ENCODE data around the gene MAP2K3. TPM values are rescaled to one million over a fixed set of nuclear protein-coding genes. Genes with fewer than 3 reads are reported as not detected.
A peak's percentile ranks its signal among the peaks of the same experiment; 100 is the strongest.

The MAP2K3 gene
- total and polyA plus RNA-seq, 2 of the 4 experiments (the other 2 are of a cell fraction) = 23.5 to 82.2 TPM

DNA sequence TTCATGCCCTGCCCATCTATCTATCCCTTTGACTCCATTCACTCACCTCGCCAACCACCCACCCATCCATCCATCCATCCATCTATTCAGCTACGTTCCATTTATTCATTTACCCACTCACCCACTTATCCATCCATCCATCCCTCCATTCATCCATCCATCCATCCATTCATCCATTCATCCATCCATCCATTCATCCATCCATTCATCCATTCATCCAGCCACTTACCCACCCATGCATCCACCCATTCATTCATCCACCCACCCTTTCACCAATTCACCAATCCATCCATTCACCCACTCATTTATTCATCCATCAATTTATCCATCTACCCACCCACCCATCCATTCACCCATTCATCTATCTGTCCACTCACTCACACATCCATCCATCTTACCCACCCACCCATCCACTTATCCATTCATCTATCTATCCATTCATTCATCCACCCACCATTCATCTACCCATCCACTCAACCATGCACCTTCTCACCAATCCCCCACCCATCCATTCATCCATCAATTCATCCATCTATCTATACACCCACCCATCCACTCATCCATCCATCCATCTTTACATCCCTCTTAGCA is 72.1 kb downstream of the MAP2K3 start:
- peaks cover 37% of the 10 kb centered on the region for H3K27me3 ChIP-seq (ENCODE audit: control insufficient read depth, insufficient read depth, low read length)
- no peak overlapping the region for H2BK120ac ChIP-seq (ENCODE audit: low read depth, low read length)
- no peak overlapping the region for H3K56ac ChIP-seq (ENCODE audit: extremely low read depth, insufficient read depth, low read length)
- no peak overlapping the region for H3K9ac ChIP-seq (ENCODE audit: low read depth, low read length)
- dilution Hi-C loops (cut with HindIII; ENCODE audit: low sequenced_read_pairs, unreplicated experiment) (no loop called here), intact Hi-C loops (cut with micrococcal nuclease) (no loop called here), in situ Hi-C loops (cut with MboI; ENCODE audit: low sequenced_read_pairs) (no loop called here)
- H3K4me3 ChIP-seq (ENCODE audit: insufficient read depth, low read depth, low read length) = no peak overlapping the region
- H4K20me1 ChIP-seq (ENCODE audit: insufficient read depth, low read length) = no peaks in the 10 kb centered on the region
- no peak overlapping the region for H3K4ac ChIP-seq (ENCODE audit: low read depth, low read length)
- no peak overlapping the region for H4K8ac ChIP-seq (ENCODE audit: low read depth in 2 of 2, low read length in 2 of 2)
- CTCF ChIA-PET = no interaction called here
- ATAC-seq (ENCODE audit: low read depth) (no peak), DNase-seq (no peak)
- H2BK15ac ChIP-seq (ENCODE audit: low read depth, low read length) = no peak overlapping the region
- 92% methylated on average over 2 of the region's 2 CpGs; no CpG with 5 or more reads in 1 of the 2 experiments for WGBS, 2 experiments (ENCODE audit: extremely low coverage in 2 of 2, insufficient read length in 1 of 2)
- no peak overlapping the region for H2AK5ac ChIP-seq (ENCODE audit: low read depth, low read length)
- no TSS peak for BruUV-seq (replicated peaks)
- H3K23ac ChIP-seq (ENCODE audit: low read depth, low read length) = no peak overlapping the region
- no peak overlapping the region for H3K27ac ChIP-seq (ENCODE audit: insufficient read depth, low read length)
- no peak overlapping the region for H4K5ac ChIP-seq (ENCODE audit: low read depth, low read length)
- H2BK5ac ChIP-seq (ENCODE audit: low read depth, low read length, poor library complexity, severe bottlenecking) = peak overlapping the region; percentile 12
- no peaks in the 10 kb centered on the region for H3K79me1 ChIP-seq (ENCODE audit: low read depth in 1 of 2, low read length in 2 of 2)
- no peak overlapping the region for H4K91ac ChIP-seq (ENCODE audit: insufficient read depth, low read depth, low read length)
- H2BK20ac ChIP-seq (ENCODE audit: low read depth, low read length) = no peak overlapping the region
- no peaks in the 10 kb centered on the region for H3K4me1 ChIP-seq (ENCODE audit: control insufficient read depth, insufficient read depth, low read length)
- no peak overlapping the region for H2AK9ac ChIP-seq (replicated peaks; ENCODE audit: low read depth, low read length, poor library complexity)
- H3K4me2 ChIP-seq (ENCODE audit: low read depth, low read length) = no peak overlapping the region
- POLR2A ChIA-PET (ENCODE audit: unreplicated experiment) = no interaction called here
- H2AFZ ChIP-seq (replicated peaks; ENCODE audit: low read length, poor library complexity) = no peak overlapping the region
- no peak overlapping the region for H3K18ac ChIP-seq (ENCODE audit: low read depth, low read length)
- TF ChIP-seq MAFK (IDR thresholded peaks at IDR 0.05; ENCODE audit: low read depth, low read length) = no peak
- TF ChIP-seq, protein P1, sequence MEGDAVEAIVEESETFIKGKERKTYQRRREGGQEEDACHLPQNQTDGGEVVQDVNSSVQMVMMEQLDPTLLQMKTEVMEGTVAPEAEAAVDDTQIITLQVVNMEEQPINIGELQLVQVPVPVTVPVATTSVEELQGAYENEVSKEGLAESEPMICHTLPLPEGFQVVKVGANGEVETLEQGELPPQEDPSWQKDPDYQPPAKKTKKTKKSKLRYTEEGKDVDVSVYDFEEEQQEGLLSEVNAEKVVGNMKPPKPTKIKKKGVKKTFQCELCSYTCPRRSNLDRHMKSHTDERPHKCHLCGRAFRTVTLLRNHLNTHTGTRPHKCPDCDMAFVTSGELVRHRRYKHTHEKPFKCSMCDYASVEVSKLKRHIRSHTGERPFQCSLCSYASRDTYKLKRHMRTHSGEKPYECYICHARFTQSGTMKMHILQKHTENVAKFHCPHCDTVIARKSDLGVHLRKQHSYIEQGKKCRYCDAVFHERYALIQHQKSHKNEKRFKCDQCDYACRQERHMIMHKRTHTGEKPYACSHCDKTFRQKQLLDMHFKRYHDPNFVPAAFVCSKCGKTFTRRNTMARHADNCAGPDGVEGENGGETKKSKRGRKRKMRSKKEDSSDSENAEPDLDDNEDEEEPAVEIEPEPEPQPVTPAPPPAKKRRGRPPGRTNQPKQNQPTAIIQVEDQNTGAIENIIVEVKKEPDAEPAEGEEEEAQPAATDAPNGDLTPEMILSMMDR (conservative IDR thresholded peaks at IDR 0.05; ENCODE audit: low read depth, low read length) = no peak
- TF ChIP-seq, protein P2, sequence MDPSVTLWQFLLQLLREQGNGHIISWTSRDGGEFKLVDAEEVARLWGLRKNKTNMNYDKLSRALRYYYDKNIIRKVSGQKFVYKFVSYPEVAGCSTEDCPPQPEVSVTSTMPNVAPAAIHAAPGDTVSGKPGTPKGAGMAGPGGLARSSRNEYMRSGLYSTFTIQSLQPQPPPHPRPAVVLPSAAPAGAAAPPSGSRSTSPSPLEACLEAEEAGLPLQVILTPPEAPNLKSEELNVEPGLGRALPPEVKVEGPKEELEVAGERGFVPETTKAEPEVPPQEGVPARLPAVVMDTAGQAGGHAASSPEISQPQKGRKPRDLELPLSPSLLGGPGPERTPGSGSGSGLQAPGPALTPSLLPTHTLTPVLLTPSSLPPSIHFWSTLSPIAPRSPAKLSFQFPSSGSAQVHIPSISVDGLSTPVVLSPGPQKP (IDR thresholded peaks at IDR 0.05; ENCODE audit: borderline replicate concordance, low read depth, low read length) = no peak
- TF ChIP-seq BHLHE40 (IDR thresholded peaks at IDR 0.05; ENCODE audit: low read depth, low read length) = no peak
- no peak for TF ChIP-seq FOS (IDR thresholded peaks at IDR 0.05; ENCODE audit: low read depth, low read length)
- no peak for TF ChIP-seq RFX5 (IDR thresholded peaks at IDR 0.05; ENCODE audit: low read depth, low read length)
- no peak for TF ChIP-seq MAZ (IDR thresholded peaks at IDR 0.05; ENCODE audit: borderline replicate concordance, low read depth, low read length)
- TF ChIP-seq NFE2L2 (IDR thresholded peaks at IDR 0.05; ENCODE audit: low read depth, low read length) = no peak
- no peak for TF ChIP-seq SMC3 (IDR thresholded peaks at IDR 0.05; ENCODE audit: low read depth, low read length)
- no peaks in the 10 kb centered on the region for H3K9me1 ChIP-seq (ENCODE audit: insufficient read depth, low read length)
- H3K14ac ChIP-seq (replicated peaks; ENCODE audit: low read depth, low read length) = no peak overlapping the region
- no peaks in the 10 kb centered on the region for H3K36me3 ChIP-seq (ENCODE audit: control insufficient read depth, insufficient read depth, low read length)
- H3K9me3 ChIP-seq (ENCODE audit: control insufficient read depth, insufficient read depth, low read length) = no peaks in the 10 kb centered on the region
